DND-41 (cell line): ENCODE measurements around the gene LONP2.

Experiments used
- CTCF ChIP-seq: IDR thresholded peaks from 2 replicates; pipeline ENCODE4 v1.5.1; 2012; ENCODE audit warnings: borderline replicate concordance, low read length, moderate library complexity, mild to moderate bottlenecking; ENCODE audit not compliant: poor library complexity, severe bottlenecking; ENCODE audit errors: extremely low read depth
- EZH2 ChIP-seq: IDR thresholded peaks from 3 replicates; pipeline ENCODE4 v1.6.1; 2012; ENCODE audit warnings: borderline replicate concordance, low read depth, mild to moderate bottlenecking, moderate library complexity, low read length, inconsistent platforms; ENCODE audit not compliant: severe bottlenecking

- TF ChIP-seq CTCF: no peak
- no peak for TF ChIP-seq EZH2
These were observed 49.1 kb upstream of the LONP2 start for GRCh38 chr16:48194828-48195556.
